Raji (cell line): ENCODE data around the gene SPRY1.

Experiments used
- POLR2A ChIP-seq: IDR thresholded peaks from 2 replicates; pipeline ENCODE4 v1.6.1; 2011; ENCODE audit warnings: low read depth, low read length, control low read depth; ENCODE audit not compliant: insufficient read depth

SPRY1 gene, protein sequence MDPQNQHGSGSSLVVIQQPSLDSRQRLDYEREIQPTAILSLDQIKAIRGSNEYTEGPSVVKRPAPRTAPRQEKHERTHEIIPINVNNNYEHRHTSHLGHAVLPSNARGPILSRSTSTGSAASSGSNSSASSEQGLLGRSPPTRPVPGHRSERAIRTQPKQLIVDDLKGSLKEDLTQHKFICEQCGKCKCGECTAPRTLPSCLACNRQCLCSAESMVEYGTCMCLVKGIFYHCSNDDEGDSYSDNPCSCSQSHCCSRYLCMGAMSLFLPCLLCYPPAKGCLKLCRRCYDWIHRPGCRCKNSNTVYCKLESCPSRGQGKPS

DNA sequence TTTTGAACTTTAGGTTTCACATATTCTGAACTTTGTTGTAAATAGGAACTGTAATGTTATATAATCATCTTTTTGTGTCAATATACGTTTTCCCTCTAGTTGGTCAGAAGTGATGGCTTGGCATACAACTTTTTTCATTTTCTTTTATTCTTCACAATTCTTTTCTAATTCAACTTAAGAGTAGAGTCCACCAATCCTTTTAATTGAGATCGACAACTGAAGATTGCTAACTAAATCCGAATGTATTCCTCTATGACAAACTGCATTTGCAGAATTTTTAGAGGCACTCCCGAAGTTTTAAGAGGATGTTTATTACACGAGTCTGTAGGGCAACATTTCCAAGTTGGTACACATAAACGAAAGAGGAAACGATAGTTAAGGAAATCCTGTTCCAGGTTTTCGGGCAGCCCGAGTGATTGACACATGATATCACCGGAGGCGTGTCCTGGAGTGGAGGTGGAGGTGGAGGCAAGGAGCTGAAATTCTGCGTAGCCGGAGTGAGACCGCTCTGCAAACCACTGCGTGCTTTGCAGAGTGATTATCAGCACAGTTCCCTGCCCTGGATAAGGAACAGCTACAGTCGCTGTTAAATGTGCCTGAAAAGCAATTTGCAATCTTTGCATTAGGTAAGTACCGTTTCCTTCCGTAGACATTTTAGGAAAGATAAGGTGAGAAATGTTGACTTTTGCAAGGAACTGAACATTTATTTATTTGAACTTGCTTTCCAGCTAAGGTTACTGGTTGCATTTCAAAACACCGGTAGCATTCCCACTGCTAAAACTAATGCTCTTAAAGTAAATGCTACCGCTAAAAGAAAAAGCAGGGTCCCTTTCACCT is at the start of gene SPRY1:
Gene SPRY1 (plus strand): TSS at position 489 of the 837 bp plus-strand sequence. CDS start 4,797 bp downstream, outside the sequence.
- TF ChIP-seq POLR2A: no peak

DNA sequence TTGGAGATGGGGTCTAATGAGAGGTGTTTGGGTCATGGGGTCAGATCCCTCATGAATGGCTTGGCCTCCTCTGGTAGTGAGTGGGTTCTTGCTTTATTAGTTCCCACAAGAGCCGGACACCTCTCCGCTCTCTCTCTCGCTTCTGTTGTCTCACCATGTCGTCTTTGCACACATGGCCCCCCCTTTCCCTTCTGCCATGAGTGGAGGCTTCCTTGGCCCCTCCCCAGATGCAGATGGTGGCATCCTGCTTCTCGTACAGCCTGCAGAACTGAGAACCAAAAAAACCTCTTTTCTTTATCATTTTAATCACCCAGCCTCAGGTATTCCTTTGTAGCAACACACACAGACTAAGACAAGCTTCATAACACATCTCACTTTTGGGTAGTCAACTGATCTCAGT is 49.6 kb upstream of the SPRY1 start:
- no peak for TF ChIP-seq POLR2A

DNA sequence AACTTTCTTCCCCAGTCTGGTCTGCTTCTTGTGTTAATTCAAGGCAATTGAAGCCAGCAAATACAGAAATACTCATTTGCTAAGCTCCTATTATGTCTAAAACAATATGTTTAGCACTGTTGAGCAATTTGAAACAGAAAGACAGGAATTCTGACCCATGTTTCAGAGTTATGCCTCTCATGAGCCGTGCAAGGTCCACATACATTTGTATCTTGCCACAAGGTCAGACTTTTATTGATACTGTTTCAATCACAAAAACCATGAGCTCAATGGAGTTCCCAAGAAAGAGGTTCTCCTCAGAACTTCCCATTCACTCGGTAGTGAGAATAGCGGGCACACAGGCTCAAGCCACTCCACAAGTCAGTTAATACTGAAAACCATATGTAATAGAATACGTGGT is 47.6 kb upstream of the SPRY1 start:
- no peak for TF ChIP-seq POLR2A

DNA sequence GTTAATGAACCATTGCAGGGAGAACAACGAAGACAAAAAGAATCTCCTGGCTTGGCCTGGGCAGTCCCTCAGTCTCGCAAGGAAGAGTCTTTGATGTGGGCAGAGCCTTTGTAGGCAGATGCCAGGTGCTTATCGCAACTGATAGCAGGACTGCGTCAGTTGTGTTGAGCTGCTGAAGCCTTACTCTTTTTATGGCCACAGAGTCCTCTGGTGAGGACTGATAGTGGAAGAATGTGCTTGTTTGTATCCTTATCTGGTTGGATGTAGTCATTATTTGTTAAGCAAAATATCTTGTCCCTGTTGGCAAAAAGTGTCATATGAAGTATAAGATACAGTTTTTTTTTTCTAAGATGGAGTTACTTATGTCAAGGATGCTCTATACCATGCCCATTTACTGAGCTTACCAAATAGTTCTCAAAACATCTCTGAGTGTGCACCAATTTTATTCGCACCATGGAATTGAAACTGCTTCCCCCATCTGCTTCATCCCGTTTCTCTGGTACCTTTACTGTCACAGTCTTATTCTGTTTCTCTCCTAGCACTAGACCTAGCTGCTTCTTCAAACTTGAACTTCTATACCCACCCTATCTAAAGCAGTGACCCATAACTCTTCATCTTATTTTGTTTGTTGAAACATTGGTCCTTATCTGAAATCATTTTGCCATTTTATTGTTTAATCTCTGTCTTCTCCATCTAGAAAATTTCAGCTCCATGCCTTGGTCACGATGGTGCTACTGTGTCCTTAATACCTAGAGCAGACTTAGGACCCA is 47.0 kb upstream of the SPRY1 start:
- no peak for TF ChIP-seq POLR2A

DNA sequence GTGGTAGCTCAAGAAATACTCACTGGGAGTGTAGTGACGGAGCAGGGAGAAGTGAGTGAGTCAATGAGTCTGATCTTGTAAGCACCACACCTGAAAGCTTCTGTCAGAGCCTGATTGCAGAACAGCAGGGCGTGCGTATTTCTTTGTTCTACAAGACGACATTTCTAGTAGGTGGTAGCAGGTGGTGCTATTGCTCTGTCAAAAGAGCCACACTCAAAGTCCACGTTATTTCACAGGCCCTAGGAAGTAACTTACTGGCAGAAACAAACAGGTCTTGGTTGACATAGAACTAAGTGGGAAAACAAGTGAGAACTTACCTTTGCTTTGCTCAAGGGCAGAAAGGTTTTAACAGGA is 46.4 kb upstream of the SPRY1 start:
- TF ChIP-seq POLR2A: no peak

DNA sequence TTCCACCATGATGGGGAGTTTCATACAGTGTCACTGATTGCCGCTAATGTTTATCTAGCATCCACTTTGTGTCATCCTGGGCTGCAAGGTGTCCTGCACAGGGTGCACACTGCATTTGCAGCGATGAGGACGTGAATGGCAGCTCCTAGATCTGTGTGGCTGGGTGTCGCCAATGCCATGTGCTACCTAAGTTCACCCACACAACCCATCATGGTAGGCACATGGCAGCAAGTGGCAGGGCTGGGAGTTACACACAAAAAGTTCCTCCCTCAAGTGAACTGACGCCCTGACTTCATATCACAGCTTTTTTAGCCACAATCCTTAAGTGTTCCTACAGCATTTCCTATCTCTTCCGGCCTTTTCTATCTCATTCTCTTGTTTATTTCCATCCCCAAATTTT is 45.9 kb upstream of the SPRY1 start:
- TF ChIP-seq POLR2A: no peak

DNA sequence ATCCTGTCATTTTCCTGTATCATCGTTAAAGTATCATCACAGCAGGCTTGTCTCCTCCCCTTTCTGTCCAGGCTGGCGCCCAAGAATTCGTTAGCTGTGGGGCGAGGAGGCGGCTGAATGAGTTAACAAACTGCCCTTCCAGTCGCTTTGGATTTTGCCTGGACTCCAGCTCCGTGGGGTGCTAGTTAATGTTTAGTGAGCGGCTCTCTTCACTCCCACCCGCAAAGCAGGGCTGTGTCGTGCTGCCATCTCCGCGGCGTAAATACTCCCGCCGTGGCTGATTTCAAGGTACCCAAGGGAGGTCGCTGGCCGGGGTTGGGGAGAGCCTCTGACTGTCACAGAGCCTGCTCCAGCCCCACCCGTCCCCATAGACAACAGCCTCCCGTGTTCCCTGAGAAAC is 44.9 kb upstream of the SPRY1 start:
- TF ChIP-seq POLR2A: no peak

DNA sequence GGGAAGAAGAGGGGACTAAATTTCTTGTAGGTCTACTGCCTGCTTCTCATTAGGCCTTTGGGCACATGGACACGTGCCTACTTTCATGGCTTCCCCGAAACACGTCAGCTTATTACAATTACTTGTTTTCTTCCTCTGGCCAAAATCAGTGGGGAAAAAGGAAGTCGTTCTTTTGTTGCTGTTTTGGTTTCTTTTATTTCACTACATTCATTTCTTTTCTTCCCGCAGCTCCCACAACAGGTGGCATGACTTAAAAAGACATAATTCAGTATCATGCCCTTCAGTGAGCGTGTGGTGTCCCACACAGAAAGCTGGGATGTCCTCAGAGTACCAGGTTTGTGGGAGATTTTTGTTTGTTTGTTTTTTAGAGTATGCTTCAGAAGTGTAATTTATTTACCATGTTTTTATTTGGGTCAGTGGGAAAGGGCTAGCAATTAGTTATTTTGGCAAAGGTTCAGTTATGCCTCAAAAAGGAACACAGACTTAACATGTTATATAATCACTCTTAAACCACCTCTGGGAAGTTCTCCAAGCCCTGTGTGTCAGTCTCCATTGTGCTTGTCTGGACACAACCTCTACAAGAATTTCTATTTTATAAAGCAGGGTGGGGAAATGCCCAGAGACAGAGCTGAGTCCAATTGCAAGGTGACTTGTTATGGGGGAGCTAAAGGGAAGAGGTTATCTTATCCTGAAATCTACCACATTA is 44.2 kb upstream of the SPRY1 start:
- TF ChIP-seq POLR2A: no peak

DNA sequence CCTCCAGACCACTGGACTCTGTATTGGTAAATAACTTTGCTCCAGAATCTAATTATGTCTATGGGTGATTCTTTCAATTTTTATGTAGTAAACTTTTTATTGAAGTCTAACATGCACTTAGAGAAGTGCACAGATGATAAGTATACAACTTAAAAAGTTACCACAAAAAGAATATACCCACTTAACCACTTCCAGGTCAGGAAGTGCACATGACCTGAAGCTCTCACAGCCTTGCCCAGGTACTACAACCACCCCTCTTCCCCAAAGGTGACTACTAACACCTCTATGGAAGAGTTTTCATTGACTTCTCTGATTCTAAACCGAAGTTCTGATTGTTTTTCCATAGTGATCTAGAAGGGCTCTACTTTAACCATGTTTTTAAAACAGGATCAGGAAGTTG is 43.6 kb upstream of the SPRY1 start:
- no peak for TF ChIP-seq POLR2A

DNA sequence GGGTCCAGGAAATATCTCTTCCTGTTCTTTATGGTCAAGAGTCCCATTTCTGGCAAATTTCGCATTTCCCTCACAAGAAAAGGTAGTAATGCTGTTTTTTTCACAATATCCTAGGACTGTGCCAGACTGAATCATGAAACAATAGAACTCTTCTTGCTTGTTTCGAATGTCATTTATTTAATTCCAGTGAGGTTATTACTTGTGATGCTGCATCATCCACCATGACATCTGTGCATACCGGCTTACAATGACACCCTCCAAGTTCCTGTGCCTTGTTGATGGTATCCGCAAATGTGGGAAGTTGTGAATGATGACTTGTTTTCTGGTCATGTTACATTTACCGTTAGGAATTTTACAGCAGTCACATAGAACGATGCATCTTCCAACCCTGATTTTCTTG is 42.9 kb upstream of the SPRY1 start:
- TF ChIP-seq POLR2A: no peak

DNA sequence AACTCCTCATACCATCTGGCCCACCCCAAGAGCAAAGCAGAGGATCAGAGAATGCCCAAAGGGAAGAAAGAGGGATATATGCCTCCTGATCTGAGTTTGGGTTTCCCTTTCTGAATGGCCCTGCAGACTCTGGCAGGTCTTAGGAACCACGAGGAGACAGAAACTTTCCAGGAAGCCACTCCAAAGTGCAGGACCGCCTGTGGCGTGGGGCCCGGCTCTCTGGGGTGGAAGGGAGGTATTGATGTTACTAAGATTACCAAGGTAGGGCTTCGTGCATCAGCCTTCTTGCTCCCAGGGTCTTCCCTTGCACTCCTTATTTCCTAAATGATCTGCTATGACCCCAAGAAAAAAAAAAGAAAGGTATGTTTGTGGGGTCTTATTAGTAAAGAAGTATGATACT is 41.9 kb upstream of the SPRY1 start:
- TF ChIP-seq POLR2A: no peak

DNA sequence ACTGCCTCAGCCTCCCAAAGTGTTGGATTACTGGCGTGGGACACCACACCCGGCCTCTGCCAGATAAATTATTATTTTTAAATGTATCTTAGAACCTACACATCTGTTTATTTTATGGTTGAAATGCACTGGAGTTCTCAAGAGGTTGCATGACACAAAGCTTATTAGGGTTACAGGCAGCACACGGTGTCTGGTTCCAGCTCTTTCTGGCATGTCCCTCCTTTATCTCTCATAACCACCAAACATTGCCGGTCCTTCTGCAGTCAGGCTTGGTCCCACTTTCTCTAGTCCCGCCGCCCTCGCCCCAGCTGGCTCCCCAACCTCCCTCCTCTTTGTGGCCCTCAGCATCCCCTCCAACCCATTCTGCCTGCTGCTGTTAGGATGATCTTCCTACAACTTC is 39.7 kb upstream of the SPRY1 start:
- TF ChIP-seq POLR2A: no peak

DNA sequence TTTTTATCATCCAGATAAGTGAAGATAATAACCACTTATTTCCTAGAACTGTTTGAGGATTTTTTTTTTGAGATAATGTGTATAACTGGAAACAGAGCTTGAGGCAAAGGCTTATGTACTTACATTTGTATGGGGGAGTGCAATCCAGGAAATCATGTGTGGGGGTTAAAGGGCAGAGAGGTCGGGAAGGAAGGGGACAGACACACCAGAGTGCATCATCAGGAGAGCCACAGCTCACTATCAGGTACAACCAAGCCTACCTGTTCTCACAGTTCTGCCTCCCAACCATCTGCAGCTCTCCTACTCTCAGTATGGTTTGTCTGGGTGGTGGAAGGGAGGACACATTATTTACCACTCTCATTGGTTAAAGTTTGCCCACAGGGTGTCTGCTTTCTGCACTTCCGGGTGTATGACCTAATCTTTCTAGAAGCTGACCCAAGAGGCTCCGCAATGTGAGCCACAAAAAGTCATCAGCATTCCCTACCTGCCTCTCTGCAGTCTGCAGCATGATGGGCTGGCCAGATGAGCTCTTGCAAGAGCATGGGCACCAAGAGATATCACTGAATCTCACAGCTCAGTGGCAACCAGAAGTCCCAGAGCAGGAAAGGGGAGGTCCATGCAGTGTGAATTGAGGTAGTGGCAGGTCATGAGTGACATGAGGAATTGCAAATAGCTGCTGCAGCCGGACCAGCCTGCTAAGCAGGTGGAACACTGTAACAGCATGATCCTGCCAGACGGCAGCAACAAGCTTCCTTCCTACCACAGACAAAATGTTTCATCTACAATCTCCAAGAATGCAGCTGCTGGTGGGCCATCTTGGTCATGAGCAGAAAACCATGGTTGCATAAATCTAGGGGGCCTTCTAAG is 36.9 kb upstream of the SPRY1 start:
- no peak for TF ChIP-seq POLR2A

DNA sequence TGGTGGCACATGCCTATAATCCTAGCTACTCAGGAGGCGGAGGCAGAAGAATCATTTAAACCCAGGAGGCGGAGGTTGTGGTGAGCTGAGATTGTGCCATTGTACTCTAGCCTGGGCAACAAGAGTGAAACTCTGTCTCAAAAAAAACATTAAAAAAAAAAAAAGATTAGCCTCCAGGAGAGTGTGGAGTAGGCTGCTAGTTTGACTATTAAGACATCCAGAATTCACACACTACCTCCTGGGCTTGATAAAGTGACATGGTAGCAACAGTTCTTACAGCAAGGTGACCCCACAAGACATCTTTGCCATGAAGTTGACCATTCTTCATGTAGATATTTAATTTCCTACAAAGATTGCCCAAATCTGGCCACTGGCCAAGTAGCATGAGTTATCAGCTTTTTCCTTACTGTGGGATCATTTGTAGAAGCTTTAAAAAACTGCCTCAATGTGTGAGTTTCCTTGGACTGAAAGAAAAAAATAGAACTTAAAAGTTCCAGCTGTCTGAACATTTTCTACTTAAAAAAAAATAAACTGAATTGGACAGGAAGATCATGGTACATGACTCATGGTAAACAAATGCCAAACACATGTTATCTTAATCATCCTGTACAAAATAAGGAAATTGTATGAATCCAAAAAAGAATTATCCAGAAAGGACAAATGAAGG is 35.3 kb upstream of the SPRY1 start:
- no peak for TF ChIP-seq POLR2A

DNA sequence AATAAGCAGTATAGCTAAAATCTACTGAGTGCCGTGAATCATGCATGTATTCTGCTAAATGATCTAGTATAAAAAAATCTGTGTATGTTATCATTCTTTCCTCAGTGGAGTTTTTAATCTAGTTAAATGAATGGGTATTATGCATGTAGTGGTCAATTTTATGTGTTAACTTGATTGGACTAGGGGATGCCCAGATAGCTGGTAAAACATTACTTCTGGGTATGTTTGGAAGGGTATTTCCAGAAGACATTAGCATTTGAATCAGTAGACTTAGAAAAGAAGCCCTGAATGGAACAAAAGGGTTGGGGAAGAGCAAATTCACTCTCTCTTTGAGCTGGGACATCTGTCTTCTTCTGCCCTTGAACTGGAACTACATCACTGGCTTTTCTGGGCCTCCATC is 34.5 kb upstream of the SPRY1 start:
- TF ChIP-seq POLR2A: no peak
